CD1c-positive myeloid dendritic cell (primary cell): ENCODE measurements around the gene UBR1.
A peak's percentile ranks its signal among the peaks of the same experiment; 100 is the strongest.

ENCODE experiments used
- DNase-seq: peaks from one replicate; pipeline ENCODE4 v3.0.0-alpha.2; 2016; ENCODE audit errors: extremely low spot score

UBR1 gene

GRCh38 chr15:43105778-43106485 lies at the start of gene UBR1:
TSS of gene UBR1 (minus strand) at chr15:43106038. CDS start at chr15:43106022, 16 bp downstream.
- DNase-seq, result peak; percentile 92

GRCh38 chr15:43153269-43153668 lies 47.4 kb upstream of the UBR1 start:
- no peak for DNase-seq

- DNase-seq, result no peak
Observed at GRCh38 chr15:43151688-43152087, 45.9 kb upstream of the UBR1 start.

GRCh38 chr15:43150191-43150929 lies 44.5 kb upstream of the UBR1 start:
- DNase-seq, result peak; percentile 58

- DNase-seq, result no peak
Observed at GRCh38 chr15:43146184-43146583, 40.3 kb upstream of the UBR1 start.

GRCh38 chr15:43144512-43144911 lies 38.7 kb upstream of the UBR1 start:
- peak; percentile 36 for DNase-seq

GRCh38 chr15:43143203-43143941 lies 37.5 kb upstream of the UBR1 start:
- DNase-seq, result peak; percentile 16

GRCh38 chr15:43135351-43135750 lies 29.5 kb upstream of the UBR1 start:
- DNase-seq, result no peak

GRCh38 chr15:43134157-43134635 lies 28.4 kb upstream of the UBR1 start:
- DNase-seq, result no peak

- DNase-seq, result peak; percentile 94
Observed at GRCh38 chr15:43133430-43134156, 27.8 kb upstream of the UBR1 start, which contains the start of gene TMEM62. TSS of gene TMEM62 (plus strand) at chr15:43133586. CDS start at chr15:43133803, 217 bp downstream.

- DNase-seq, result no peak
Observed at GRCh38 chr15:43132830-43133429, 27.1 kb upstream of the UBR1 start.

GRCh38 chr15:43128980-43129335 lies 23.1 kb upstream of the UBR1 start:
- peak; percentile 38 for DNase-seq

GRCh38 chr15:43128174-43128979 lies 22.5 kb upstream of the UBR1 start:
- DNase-seq, result peak; percentile 13

GRCh38 chr15:43127752-43128151 lies 21.9 kb upstream of the UBR1 start:
- DNase-seq, result peak; percentile 28

GRCh38 chr15:43126356-43126755 lies 20.5 kb upstream of the UBR1 start:
- DNase-seq, result peak; percentile 19

GRCh38 chr15:43125100-43125661 lies 19.3 kb upstream of the UBR1 start:
- no peak for DNase-seq

- DNase-seq, result no peak
Observed at GRCh38 chr15:43121863-43122262, 16.0 kb upstream of the UBR1 start.

GRCh38 chr15:43118829-43119228 lies 13.0 kb upstream of the UBR1 start:
- no peak for DNase-seq

GRCh38 chr15:43118286-43118685 lies 12.4 kb upstream of the UBR1 start:
- no peak for DNase-seq

GRCh38 chr15:43111354-43111753 lies 5.5 kb upstream of the UBR1 start:
- DNase-seq, result no peak
